GM18517 (cell line): ENCODE data around the gene PIEZO1.
"Not testable (repeated sequence)": the region's sequence is repeated elsewhere in the genome, so short reads cannot be mapped to it uniquely, and the experiment has no call there.

Experiments
- ATAC-seq: cut with Tn5 transposase; IDR thresholded peaks from one replicate; pipeline ENCODE4 v1.9.1; 2021; ENCODE audit warnings: mild to moderate bottlenecking, moderate library complexity; ENCODE audit not compliant: unreplicated experiment

The PIEZO1 gene, protein sequence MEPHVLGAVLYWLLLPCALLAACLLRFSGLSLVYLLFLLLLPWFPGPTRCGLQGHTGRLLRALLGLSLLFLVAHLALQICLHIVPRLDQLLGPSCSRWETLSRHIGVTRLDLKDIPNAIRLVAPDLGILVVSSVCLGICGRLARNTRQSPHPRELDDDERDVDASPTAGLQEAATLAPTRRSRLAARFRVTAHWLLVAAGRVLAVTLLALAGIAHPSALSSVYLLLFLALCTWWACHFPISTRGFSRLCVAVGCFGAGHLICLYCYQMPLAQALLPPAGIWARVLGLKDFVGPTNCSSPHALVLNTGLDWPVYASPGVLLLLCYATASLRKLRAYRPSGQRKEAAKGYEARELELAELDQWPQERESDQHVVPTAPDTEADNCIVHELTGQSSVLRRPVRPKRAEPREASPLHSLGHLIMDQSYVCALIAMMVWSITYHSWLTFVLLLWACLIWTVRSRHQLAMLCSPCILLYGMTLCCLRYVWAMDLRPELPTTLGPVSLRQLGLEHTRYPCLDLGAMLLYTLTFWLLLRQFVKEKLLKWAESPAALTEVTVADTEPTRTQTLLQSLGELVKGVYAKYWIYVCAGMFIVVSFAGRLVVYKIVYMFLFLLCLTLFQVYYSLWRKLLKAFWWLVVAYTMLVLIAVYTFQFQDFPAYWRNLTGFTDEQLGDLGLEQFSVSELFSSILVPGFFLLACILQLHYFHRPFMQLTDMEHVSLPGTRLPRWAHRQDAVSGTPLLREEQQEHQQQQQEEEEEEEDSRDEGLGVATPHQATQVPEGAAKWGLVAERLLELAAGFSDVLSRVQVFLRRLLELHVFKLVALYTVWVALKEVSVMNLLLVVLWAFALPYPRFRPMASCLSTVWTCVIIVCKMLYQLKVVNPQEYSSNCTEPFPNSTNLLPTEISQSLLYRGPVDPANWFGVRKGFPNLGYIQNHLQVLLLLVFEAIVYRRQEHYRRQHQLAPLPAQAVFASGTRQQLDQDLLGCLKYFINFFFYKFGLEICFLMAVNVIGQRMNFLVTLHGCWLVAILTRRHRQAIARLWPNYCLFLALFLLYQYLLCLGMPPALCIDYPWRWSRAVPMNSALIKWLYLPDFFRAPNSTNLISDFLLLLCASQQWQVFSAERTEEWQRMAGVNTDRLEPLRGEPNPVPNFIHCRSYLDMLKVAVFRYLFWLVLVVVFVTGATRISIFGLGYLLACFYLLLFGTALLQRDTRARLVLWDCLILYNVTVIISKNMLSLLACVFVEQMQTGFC (N-terminal part only)

DNA sequence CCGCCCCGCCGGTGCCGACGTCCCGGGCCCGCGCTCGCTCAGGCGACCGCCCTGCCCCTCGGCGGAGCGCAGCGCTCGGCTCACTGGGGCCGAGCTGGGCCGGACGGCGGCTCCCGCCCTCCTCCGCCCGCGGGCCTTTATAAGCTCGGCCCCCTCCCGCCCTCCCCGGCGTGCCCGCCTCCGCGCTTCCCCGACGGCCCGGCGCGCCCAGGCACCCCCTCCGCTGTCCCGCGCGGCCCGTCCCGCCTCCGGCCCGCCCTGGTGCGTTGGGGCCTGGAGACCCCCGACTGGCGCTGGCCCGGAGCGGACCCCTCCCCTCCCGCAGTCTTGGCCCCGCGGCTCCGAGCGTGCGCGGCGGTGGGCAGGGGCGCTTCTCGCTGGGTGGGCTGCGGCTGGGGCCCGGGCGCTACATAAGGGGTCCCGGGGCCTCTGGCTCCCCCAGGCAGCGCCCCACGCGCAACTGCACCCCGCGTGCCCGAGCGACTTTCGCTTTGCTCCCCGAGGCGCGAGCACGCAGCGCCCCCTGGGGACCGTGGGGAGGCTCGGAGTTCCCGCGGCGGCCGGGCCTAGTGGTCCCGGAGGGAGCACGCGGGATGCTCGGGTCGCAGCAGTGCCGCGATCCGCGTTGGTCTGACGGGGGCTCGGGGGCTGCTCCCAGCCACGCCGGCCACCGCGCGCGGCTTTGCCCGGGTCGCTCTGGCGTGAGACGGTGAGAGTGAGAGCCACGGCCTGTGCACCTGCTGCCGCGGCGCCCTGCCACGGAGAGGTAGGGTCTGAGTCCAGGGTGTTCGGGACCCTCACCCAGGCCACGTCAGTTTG is at the start of gene PIEZO1:
Gene PIEZO1 (minus strand): TSS at position 115 of the 819 bp plus-strand sequence. CDS start 256 bp downstream, outside the sequence.
- no peak for ATAC-seq

DNA sequence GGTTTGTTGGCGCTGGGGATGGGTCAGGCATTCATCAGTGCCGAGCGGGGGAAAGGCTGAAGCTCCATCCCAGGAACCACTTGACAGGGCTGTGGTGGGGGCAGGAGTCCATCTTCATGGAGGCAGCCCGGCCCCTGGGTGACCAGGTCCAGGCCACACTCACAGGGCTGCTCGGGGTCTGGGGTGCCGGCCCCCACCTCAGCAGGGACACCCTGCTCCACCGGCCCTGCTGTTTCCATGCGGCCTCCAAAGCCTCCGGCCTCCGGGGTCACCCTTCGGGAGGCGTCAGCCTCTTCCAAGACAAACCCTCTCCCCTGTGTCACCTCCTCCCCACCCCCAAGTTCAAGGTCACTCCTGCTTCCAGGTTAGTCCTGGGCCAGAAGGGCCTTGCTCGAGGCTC is 49.6 kb upstream of the PIEZO1 start:
- ATAC-seq: no peak

DNA sequence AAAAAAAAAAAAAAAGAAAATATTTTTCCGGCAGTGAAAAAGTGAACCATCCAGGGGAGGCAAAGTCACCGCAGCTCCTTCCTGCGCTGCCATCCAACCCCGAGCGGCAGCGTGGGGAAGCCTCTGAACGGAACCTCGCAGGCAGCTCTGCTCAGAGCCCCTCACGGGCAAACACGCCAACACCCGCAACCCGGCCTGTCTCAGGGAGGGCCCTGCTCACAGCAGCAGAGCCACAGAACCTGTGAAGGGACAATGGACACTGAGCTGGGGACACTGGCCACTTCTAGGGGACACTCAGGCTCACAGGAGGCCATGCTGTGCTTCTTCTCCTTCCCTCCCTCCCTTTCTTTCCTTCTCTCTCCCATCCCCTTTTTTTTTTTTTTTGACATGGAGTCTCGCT is 48.1 kb upstream of the PIEZO1 start:
- ATAC-seq: no peak

DNA sequence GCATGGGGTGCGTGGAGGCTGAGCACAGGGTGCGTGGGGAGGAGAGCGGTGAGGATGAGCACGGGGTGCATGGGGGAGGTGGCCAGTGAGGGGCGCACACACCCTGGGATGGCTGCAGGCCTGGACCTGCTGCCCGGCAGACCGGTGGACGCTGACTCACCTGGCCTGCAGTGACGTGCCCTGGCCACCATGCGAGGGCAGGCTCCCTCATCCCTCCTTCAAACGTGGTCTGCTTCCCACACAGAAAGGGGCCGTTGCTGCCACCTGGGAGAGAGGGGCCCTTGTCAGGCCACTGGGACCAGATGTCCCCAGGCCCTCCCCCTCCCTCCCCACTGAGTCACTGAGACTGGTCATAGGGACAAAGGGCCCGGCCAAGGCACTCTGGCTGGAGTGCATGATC is 46.8 kb upstream of the PIEZO1 start:
- no peak for ATAC-seq

DNA sequence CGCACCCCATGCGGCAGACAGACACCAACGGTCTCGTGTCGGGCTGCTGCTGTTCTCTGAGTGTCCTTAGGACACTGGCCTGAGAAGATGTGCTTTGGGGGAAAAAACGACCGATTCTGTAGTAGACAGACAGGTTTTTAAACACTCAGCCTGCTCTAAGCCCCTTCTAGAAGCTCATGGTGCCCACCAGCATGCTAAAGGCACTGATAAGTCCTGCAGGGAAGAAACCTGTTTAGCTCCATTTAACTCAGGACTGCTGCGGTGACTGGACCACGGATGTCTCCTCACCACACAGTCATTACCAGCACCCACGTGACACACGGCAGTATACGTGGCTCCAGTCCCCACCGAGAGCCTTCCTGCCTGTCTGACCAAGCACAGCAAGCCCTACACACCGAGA is 45.8 kb upstream of the PIEZO1 start:
- no peak for ATAC-seq

DNA sequence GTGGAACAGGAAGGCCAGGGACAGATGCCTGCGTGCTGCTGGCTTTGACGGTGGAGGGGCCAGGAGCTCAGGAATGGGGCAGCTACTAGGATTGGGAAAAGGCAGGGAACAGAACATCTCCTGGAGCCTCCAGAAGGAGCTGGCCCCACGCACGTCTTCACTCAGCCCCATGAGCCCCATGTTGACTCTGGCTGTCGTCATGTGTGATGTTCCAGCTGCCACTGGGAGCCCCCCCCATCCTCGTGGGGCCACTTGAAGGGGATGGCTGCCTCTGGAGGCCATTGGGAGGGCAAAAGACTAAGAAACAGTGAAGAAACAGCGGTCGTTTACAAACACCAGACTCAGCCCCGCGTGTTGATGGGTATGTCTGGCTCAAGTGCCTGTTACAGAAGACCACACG is 45.2 kb upstream of the PIEZO1 start:
- no peak for ATAC-seq

DNA sequence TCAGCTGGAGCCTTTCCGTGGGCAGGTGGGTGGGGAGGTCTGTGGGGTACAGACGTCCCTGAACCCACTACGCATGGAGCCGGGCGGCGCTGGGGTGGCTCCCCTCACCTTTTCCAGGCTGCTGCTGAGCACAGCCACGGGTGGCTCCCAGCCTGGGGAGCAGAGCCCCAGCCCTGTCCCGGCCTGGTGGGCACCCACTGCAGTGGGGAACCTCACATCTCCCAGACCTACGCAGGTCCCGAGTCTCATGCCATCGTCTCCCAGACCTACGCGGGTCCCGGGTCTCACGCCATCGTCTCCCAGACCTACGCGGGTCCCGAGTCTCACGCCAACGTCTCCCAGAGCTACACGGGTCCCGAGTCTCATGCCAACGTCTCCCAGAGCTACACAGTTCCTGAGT is 43.7 kb upstream of the PIEZO1 start:
- ATAC-seq: no peak

DNA sequence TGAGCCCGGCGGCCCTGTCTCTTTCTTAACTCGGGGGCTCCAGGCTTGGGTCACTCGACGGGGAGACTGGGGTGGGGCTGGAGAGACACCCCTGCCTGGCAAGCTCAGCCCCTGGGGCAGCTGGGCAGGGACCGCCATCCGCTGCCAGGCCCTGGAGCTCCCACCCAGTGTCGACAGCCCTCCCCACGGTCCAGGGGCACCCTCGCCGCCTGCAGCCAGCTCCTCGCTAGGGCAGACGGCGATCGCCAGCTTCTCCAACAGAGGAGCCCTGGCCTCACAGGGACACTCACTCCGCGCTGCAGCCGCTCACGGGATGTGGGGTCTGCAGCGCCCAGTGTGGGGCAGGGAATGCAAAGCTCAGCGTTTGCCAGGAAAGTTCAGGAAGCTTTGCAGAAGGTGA is 42.7 kb upstream of the PIEZO1 start:
- ATAC-seq: no peak

DNA sequence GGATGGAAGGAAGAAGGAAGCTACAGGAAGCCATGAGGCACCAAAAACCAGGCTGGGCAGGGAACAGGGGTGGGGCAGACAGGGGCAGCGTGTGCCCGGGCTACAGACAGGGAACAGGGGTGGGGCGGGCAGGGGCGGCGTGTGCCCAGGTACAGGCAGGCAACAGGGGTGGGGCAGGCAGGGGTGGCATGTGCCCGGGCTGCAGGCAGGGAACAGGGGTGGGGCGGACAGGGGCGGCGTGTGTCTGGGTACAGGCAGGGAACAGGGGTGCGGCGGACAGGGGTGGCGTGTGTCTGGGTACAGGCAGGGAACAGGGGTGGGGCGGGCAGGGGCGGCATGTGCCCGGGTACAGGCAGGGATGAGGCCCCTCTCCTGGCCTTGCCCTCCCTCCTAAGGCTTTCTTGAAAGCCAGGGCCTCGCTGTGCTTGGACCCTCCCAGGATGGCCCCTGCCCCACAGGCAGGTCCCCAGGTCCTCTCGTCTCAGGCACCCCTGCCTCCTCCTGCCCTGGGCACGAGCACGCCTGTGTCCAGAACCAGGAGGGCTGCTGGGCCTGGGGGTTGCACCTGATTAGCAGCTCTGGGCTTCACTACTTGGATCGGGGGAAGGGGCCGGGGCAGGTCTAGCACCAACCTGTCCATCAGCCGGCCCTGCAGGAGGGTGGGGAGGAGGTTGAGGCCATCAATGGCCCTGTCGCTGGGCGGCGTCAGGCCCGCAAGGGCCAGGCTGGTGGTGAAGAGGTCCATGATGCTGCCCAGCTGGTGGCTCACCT is 41.2 kb upstream of the PIEZO1 start:
- no peak for ATAC-seq

DNA sequence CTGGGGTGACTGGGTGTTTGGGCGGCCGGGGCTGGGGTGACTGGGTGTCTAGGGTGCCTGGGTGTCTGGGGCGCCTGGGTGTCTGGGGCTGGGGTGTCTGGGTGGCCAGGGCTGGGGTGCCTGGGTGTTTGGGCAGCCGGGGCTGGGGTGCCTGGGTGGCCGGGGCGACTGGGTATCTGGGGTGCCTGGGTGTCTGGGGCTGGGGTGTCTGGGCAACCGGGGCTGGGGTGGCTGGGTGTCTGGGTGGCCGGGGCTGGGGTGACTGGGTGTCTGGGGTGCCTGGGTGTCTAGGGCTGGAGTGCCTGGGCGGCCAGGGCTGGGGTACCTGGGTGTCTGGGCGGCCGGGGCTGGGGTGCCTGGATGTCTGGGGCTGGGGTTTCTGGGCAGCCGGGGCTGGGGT is 40.1 kb upstream of the PIEZO1 start:
- no peak for ATAC-seq

DNA sequence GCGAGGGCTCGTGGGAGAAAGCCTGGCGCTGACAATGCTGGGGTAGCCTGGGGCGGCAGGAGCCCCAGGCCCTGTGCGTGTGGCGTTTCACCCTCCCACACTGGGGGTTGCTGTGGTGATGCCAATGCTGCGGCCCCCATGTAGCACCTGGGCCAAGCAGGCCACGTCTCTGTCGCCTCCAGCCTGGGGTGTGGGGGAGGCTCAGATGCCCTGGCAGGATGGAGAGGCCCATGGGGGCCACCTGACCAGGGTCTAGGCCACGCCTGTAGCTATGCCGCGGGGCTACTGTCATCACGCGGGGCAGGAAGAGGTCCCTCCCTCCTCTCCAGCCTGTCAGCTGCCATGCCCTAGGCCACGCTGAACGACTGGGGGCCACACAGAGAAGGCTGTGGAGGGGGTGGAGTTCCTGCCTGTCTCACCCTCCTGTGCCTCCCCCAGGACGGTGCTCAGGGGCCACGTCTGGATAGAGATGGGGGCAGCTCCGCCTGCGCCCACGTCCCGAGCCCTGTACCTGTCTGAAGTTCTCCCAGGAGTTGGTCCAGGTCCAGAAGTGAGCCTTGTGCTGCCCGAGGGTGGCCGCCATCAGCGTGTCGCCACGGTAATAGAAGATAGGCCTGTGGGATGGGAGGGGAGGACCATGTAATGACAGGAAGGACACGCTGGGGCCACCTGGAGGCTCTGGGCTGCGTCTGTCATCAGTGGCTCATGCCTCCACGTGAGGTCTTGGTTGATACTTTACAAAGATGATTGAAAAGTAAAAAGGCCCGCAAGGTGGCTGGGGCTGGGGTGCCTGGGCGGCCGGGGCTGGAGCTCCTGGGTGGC is 39.4 kb upstream of the PIEZO1 start:
- ATAC-seq: no peak

DNA sequence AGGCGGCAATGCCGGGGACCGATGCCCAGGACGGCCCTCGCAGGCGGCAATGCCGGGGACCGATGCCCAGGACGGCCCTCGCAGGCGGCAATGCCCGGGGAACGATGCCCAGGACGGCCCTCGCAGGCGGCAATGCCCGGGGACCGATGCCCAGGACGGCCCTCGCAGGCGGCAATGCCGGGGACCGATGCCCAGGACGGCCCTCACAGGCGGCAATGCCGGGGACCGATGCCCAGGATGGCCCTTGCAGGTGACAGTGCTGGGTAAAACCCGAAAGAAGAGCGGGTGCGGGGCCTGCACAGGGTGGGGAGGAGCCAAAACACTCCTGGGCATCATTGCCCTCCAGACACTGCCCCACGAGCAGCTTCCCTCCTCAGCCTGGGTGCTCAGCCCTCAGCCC is 38.6 kb upstream of the PIEZO1 start:
- not testable (repeated sequence) for ATAC-seq

DNA sequence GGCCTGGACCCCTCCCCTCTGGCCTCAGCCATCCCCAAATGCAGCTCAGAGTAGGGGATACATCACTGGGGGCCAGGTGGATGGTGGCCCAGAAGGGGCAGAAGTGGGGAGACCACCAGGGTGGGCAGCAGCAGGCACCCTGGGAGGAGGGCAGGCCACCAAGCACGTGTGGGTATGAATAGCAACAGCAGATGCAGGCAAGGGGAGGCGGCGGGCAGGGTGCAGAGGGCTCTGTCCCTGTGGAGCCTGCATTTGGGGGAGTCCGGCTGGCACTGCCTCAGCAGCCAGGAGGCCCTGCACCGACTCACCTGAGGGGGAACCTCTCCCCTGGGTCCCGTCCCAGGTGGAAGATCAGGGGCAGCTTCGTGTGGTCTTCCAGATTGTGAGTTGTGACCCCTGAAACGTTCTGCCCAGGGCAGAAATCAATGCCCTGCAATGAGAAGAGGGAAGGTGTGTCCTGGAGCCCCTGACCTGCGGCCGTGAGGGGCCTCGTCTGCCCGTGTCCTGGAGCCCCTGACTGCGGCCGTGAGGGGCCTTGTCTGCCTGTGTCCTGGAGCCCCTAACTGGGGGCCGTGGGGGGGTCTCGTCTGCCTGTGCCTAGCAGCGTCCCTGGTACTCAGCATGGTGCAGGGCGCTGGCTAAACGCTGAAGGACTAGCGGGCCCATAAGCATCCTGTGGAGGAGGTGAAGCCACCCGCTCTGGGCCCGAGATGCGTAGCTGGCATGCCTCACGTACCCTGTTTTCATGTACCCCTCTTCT is 37.4 kb upstream of the PIEZO1 start:
- no peak for ATAC-seq

DNA sequence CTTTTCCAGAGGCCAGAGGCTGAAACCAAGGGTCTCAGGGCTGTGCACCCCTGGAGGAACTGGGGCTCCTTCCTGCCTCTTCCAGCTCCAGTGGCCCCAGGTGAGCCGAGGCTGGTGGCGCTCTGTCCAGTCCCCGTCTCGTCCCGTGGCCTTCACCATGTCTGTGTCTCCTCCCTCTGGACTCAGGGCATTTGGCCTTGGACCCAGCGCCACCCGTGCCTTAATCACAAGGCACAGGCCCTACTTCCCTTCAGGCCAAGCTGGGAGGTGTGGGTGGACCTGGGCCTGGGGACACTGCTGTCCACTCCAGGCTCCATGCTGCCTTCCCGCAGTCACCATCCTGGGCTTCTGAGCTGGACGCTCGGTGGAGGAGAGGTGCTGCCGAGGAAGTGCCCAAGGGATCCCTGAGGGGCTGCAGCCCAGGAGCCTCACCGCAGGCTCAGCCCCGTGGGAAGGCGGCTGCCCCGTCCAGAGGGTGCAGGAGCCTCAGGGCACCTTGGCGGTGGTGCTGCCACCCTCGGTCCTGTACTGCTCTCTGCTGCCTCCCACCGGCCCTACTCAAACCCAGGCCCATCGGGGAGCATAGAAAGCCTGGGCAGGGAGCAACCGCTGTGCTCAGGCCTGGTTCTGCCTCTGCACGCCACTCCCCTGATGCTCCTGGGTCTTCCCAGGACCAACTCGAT is 36.3 kb upstream of the PIEZO1 start:
- ATAC-seq: no peak

DNA sequence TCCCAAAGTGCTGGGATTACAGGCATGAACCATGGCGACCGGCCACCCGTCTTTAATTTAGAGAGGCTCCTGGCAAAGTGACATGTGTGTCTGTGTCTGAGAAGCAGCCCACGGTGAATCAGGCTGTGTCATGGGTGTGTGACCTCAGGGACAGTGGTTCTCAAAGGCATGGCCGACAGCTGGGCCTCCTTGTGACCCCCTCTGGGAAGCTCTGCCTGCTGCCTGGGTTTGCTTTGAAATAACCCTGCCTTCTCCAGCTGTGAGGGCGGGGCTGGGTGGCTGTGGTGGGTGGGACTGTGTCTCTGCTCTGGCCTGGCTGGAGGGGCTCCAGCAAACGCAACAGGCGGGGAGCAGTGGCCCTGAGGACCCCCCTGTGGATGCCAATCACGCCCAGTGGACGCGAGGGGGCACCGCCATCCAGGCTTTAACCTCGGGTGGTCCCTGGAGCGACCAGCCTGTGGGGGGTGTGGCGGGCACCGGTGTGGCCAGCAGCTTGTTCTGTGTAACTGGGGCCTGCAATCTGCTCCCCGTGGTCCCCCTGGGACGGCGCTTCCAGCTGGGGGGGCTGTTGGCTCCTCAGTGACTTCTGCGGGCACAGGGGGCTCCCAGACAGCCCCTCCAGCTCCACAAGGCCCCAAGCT is 35.5 kb upstream of the PIEZO1 start:
- no peak for ATAC-seq

DNA sequence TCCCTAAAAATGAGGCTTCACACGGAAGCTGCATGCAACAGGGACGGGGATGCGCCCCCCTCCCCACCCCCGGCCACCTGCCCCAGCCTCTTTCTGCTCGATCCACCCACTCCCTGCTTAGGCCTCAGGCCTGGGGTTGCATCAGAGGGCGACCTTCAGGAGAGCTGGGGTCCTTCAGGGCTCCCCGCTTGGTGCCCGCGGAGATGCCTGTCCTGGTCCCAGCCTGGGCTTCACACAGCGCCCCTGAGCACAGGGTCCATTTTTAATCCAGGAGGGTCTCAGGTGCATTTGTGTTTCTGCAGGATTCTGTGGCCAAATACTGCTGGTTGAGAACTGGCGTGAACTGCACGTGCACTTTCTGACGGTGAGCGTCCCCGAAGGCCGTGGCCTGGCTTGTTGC is 34.1 kb upstream of the PIEZO1 start:
- no peak for ATAC-seq

DNA sequence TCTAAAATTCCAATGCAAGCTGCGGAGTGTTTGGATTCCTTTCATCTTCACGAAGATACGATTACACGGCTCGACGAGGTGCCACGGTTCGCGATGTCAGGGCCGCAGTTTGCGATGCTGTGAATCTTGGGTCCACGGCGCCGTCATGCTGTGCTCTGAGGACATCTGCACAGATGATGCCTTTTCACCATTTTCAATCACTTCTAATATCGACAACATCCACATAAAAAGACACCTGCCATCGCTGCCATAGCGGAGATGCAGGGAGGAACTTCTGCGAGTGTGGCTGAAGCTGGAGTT is 33.5 kb upstream of the PIEZO1 start:
- ATAC-seq: no peak
